HEK293 (cell line): ENCODE data around the gene RNF151.

Experiments used
- ZBTB7A ChIP-seq: fragments of 450-650 bp; formaldehyde crosslinking; IDR thresholded peaks from 2 replicates; pipeline ENCODE4 v1.5.1; 2016; ENCODE audit warnings: low read depth, missing biosample characterization, missing genetic modification characterization
- ZNF24 ChIP-seq: fragments of 450-650 bp; formaldehyde crosslinking; IDR thresholded peaks from 2 replicates; pipeline ENCODE4 v1.5.1; 2016; ENCODE audit warnings: missing biosample characterization, missing genetic modification characterization
- ZNF404 ChIP-seq: fragments of 450-650 bp; formaldehyde crosslinking; IDR thresholded peaks from 2 replicates; pipeline ENCODE4 v1.5.1; 2017; ENCODE audit warnings: missing biosample characterization, missing genetic modification characterization
- ZNF530 ChIP-seq: fragments of 450-650 bp; formaldehyde crosslinking; IDR thresholded peaks from 2 replicates; pipeline ENCODE4 v1.5.1; 2016; ENCODE audit warnings: low read depth, missing biosample characterization, missing genetic modification characterization
- TF ChIP-seq, protein P1 (sequence below): fragments of 450-650 bp; formaldehyde crosslinking; IDR thresholded peaks from 2 replicates; pipeline ENCODE4 v1.5.1; 2016; ENCODE audit warnings: missing biosample characterization, missing genetic modification characterization

DNA sequence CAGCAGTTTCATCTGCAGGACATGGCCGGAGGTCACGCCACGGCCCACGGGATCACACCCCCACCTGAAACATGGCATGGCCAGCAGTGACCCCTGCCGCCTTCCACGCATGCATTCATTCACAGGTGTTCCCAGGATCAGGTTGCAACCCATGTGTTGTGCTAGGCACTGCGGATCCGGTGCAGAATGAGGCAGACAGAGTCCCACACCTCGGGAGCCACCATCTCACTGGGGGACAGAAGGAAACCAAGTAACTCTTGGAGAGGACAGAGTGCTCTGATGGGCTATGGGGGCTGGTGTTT lies 19.3 kb upstream of the RNF151 start:
- TF ChIP-seq, protein P1, sequence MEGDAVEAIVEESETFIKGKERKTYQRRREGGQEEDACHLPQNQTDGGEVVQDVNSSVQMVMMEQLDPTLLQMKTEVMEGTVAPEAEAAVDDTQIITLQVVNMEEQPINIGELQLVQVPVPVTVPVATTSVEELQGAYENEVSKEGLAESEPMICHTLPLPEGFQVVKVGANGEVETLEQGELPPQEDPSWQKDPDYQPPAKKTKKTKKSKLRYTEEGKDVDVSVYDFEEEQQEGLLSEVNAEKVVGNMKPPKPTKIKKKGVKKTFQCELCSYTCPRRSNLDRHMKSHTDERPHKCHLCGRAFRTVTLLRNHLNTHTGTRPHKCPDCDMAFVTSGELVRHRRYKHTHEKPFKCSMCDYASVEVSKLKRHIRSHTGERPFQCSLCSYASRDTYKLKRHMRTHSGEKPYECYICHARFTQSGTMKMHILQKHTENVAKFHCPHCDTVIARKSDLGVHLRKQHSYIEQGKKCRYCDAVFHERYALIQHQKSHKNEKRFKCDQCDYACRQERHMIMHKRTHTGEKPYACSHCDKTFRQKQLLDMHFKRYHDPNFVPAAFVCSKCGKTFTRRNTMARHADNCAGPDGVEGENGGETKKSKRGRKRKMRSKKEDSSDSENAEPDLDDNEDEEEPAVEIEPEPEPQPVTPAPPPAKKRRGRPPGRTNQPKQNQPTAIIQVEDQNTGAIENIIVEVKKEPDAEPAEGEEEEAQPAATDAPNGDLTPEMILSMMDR (tag by site-specific recombination) = no peak
- TF ChIP-seq ZNF530 (tag by site-specific recombination) = no peak
- no peak for TF ChIP-seq ZNF404 (tag by site-specific recombination)
- TF ChIP-seq ZBTB7A = no peak
- TF ChIP-seq ZNF24 (tag by site-specific recombination) = no peak
